SK-N-SH (cell line): ENCODE data around the gene C2orf92. TPM values are rescaled to one million over a fixed set of nuclear protein-coding genes. Genes with fewer than 3 reads are reported as not detected.

ENCODE experiments used
- CTCF ChIA-PET: fragments of 300-600, 350-600 bp; formaldehyde crosslinking; extraction: SDS; loops from one replicate; lab custom pipeline; 2021; lab: Yijun Ruan, JAX
- POLR2A ChIA-PET: fragments of 350-600 bp; sonication (Branson Sonifier 250); formaldehyde crosslinking; extraction: SDS; loops from one replicate; lab custom pipeline; 2020; ENCODE audit warnings: antibody characterized with exemption, inconsistent platforms; lab: Yijun Ruan, JAX
- DNase-seq: peaks from one replicate; pipeline ENCODE4 v3.0.0; 2012
- H2AFZ ChIP-seq: fragments of 200-600 bp; sonication (generic); 2 replicates; pipeline ENCODE4 v1.8.1; 2016; ENCODE audit warnings: antibody characterized with exemption, mild to moderate bottlenecking, low read depth
- H3F3A ChIP-seq: fragments of 200-600 bp; sonication (generic); replicated peaks from 2 replicates; pipeline ENCODE3; 2016; ENCODE audit warnings: antibody characterized with exemption, mild to moderate bottlenecking; ENCODE audit not compliant: insufficient read depth
- H3K27ac ChIP-seq, 2 experiments: fragments of 200-500 bp in 1 of 2; fragments of 200-600 bp in 1 of 2; sonication (Bioruptor generic) in 1 of 2; sonication (generic), shearing (Covaris generic) in 1 of 2; 2 replicates each; pipeline versions ENCODE4 v1.5.1 to v1.6.1; 2014 to 2016; ENCODE audit warnings: low read depth in 2 of 2, inconsistent platforms in 1 of 2, low read length in 1 of 2, mild to moderate bottlenecking in 1 of 2, mixed read lengths in 1 of 2
- H3K27me3 ChIP-seq: fragments of 200-600 bp; sonication (generic), shearing (Covaris generic); 2 replicates; pipeline ENCODE4 v1.6.1; 2016; ENCODE audit warnings: mixed run types; ENCODE audit not compliant: insufficient read depth
- H3K36me3 ChIP-seq, 2 experiments: fragments of 200-500 bp in 1 of 2; fragments of 200-600 bp in 1 of 2; sonication (Bioruptor generic) in 1 of 2; sonication (generic) in 1 of 2; replicated peaks in 1 of 2; 2 replicates each; pipeline versions ENCODE3 to v1.5.1; 2014 to 2016; ENCODE audit warnings: low read length in 1 of 2, mild to moderate bottlenecking in 1 of 2; ENCODE audit not compliant: insufficient read depth in 2 of 2, control insufficient read depth in 1 of 2
- H3K4me1 ChIP-seq, 2 experiments: fragments of 200-500 bp in 1 of 2; fragments of 200-600 bp in 1 of 2; sonication (Bioruptor generic) in 1 of 2; sonication (generic), shearing (Covaris generic) in 1 of 2; 2 replicates each; pipeline versions ENCODE4 v1.5.1 to v1.6.1; 2014 to 2016; ENCODE audit warnings: low read depth in 1 of 2, low read length in 1 of 2, mixed run types in 1 of 2; ENCODE audit not compliant: insufficient read depth in 2 of 2, control insufficient read depth in 1 of 2
- H3K4me2 ChIP-seq: fragments of 200-600 bp; sonication (generic), shearing (Covaris generic); 2 replicates; pipeline ENCODE4 v1.6.1; 2017; ENCODE audit warnings: mixed run types
- H3K4me3 ChIP-seq, 2 experiments: fragments of 200-500 bp in 1 of 2; fragments of 200-600 bp in 1 of 2; sonication (Bioruptor generic) in 1 of 2; sonication (generic), shearing (Covaris generic) in 1 of 2; 2 replicates each; pipeline versions ENCODE4 v1.5.1 to v1.8.1; 2014 to 2016; ENCODE audit warnings: low read depth in 2 of 2, inconsistent platforms in 1 of 2, low read length in 1 of 2, mild to moderate bottlenecking in 1 of 2, mixed read lengths in 1 of 2, moderate library complexity in 1 of 2
- H3K79me2 ChIP-seq: fragments of 200-600 bp; sonication (generic); 2 replicates; pipeline ENCODE4 v1.8.1; 2017; ENCODE audit warnings: mild to moderate bottlenecking; ENCODE audit not compliant: insufficient read depth
- H3K9ac ChIP-seq: fragments of 200-600 bp; sonication (generic); 2 replicates; pipeline ENCODE4 v1.6.1; 2017; ENCODE audit warnings: mixed run types
- H3K9me2 ChIP-seq: fragments of 200-600 bp; sonication (generic); 2 replicates; pipeline ENCODE4 v1.6.1; 2017; ENCODE audit warnings: mixed run types
- H3K9me3 ChIP-seq: fragments of 200-600 bp; sonication (generic); 2 replicates; pipeline ENCODE4 v1.6.1; 2017; ENCODE audit warnings: mixed run types, mild to moderate bottlenecking, moderate library complexity
- H4K20me1 ChIP-seq: fragments of 200-600 bp; sonication (generic); 2 replicates; pipeline ENCODE4 v1.6.1; 2017; ENCODE audit warnings: mild to moderate bottlenecking, mixed run types; ENCODE audit not compliant: insufficient read depth
- CTCF ChIP-seq: fragments of 200-600 bp; sonication (generic); IDR thresholded peaks from 2 replicates; pipeline ENCODE4 v1.6.1; 2017; ENCODE audit warnings: antibody characterized with exemption, mild to moderate bottlenecking, moderate library complexity
- FOXM1 ChIP-seq: IDR thresholded peaks from 2 replicates; pipeline ENCODE4 v1.4.0; 2012; ENCODE audit warnings: low read depth, mild to moderate bottlenecking
- GATA2 ChIP-seq: sonication (generic); formaldehyde crosslinking; IDR thresholded peaks from 2 replicates; pipeline ENCODE4 v1.5.0; 2020; ENCODE audit warnings: mild to moderate bottlenecking, missing genetic modification reagents
- JUND ChIP-seq: IDR thresholded peaks from 2 replicates; pipeline ENCODE4 v1.4.0; 2012
- MAX ChIP-seq: IDR thresholded peaks from 2 replicates; pipeline ENCODE4 v1.4.0; 2012; ENCODE audit warnings: low read depth
- MEF2A ChIP-seq: IDR thresholded peaks from 2 replicates; pipeline ENCODE4 v1.4.0; 2012; ENCODE audit warnings: low read depth, borderline replicate concordance
- MXI1 ChIP-seq: IDR thresholded peaks from 2 replicates; pipeline ENCODE4 v1.6.1; 2012; ENCODE audit warnings: mild to moderate bottlenecking, low read depth, low read length, improper control_type of control experiment
- RAD21 ChIP-seq: IDR thresholded peaks from 2 replicates; pipeline ENCODE4 v1.6.1; 2012; ENCODE audit warnings: mild to moderate bottlenecking, low read length
- REST ChIP-seq: IDR thresholded peaks from 2 replicates; pipeline ENCODE4 v1.6.1; 2012; ENCODE audit warnings: mild to moderate bottlenecking, low read depth, low read length, moderate library complexity
- RFX5 ChIP-seq: IDR thresholded peaks from 2 replicates; pipeline ENCODE4 v1.6.1; 2012; ENCODE audit warnings: mild to moderate bottlenecking, improper control_type of control experiment, low read length
- RXRA ChIP-seq: IDR thresholded peaks from 2 replicates; pipeline ENCODE4 v1.4.0; 2012; ENCODE audit warnings: low read depth, mild to moderate bottlenecking, borderline replicate concordance
- SIN3A ChIP-seq: IDR thresholded peaks from 2 replicates; pipeline ENCODE4 v1.6.1; 2012; ENCODE audit warnings: low read depth, mild to moderate bottlenecking, low read length, moderate library complexity, borderline replicate concordance
- TAF1 ChIP-seq: IDR thresholded peaks from 2 replicates; pipeline ENCODE4 v1.6.1; 2012; ENCODE audit warnings: low read depth, mild to moderate bottlenecking, low read length, moderate library complexity, borderline replicate concordance
- TCF12 ChIP-seq: IDR thresholded peaks from 2 replicates; pipeline ENCODE4 v1.4.0; 2012
- ZBTB33 ChIP-seq: IDR thresholded peaks from 2 replicates; pipeline ENCODE4 v1.4.0; 2012; ENCODE audit warnings: low read depth, borderline replicate concordance
- WGBS: methylation state at CpG from one replicate; pipeline ENCODE4 v1.1.6; 2017; ENCODE audit warnings: low lambda C conversion rate; 5-methylcytosine and 5-hydroxymethylcytosine counted together
- polyA plus RNA-seq, 3 experiments: library from polyadenylated mRNA; depleted of rRNA; stranded (reverse); fragments of >200 nt; gene quantifications; 2 replicates each; pipeline ENCODE4 v1.2.3, GENCODE V29; 2012

The C2orf92 gene
- polyA plus RNA-seq, 1 of the 3 experiments (the other 2 are of a cell fraction), result 3.1 TPM

GRCh38 chr2:97713296-97714083 lies 44.0 kb downstream of the C2orf92 start, which contains the start of gene ZAP70:
TSS of gene ZAP70 (plus strand) at chr2:97713576. CDS start at chr2:97724037, 10,461 bp downstream.
- WGBS, result 77% methylated on average over 8 of the region's 21 CpGs

More at GRCh38 chr2:97713296-97714083, 44.0 kb downstream of the C2orf92 start, which contains the start of gene ZAP70:
- Histone ChIP-seq H2AFZ (no peak within 1 kb of the TSS), H3K4me1 (peaks cover 0 to 5% of the 10 kb centered on the region in 2 experiments; a peak in 1 of 4 replicates), H3K27me3 (no peaks in the 10 kb centered on the region), H4K20me1 (no peaks in the 10 kb centered on the region), H3K79me2 (no peaks in the 10 kb centered on the region), H3K4me2 (no peak within 1 kb of the TSS), H3K9me2 (no peaks in the 10 kb centered on the region), H3K4me3 (no peak within 1 kb of the TSS), H3K27ac (no peak within 1 kb of the TSS), H3K9ac (no peak within 1 kb of the TSS), H3F3A (no peaks in the 10 kb centered on the region), H3K36me3 (no peaks in the 10 kb centered on the region), H3K9me3 (no peaks in the 10 kb centered on the region)
- no peak for TF ChIP-seq RAD21
- TF ChIP-seq ZBTB33, result no peak
- no peak for TF ChIP-seq TAF1
- no peak for TF ChIP-seq GATA2 (CRISPR knock-in tag)
- no peak for TF ChIP-seq REST
- no peak for TF ChIP-seq TCF12
- TF ChIP-seq RXRA, result no peak
- no peak for TF ChIP-seq MEF2A
- TF ChIP-seq SIN3A, result no peak
- no peak for TF ChIP-seq JUND
- no peak for TF ChIP-seq FOXM1
- TF ChIP-seq MXI1, result no peak
- TF ChIP-seq RFX5, result no peak
- TF ChIP-seq MAX, result no peak
- no peak for TF ChIP-seq CTCF
- POLR2A ChIA-PET, result no interaction called here
- DNase-seq, result no peak
- CTCF ChIA-PET, result interaction anchor here (1.3 to 8.1 kb wide), 2 partner anchors 15 kb away, joined by 3 to 90 read pairs; no protein-coding TSS in a partner anchor
